ENCODE data around the gene CD81.

CD81 gene

GRCh38 chr11:2446590-2447252 is 69.6 kb downstream of the CD81 start:
- TF ChIP-seq TEAD4 (IDR thresholded peaks at IDR 0.05), result no peak

Measured in Ishikawa (cell line).